Melanocyte of skin (primary cell): Measurements from ENCODE around the gene CCIN. TPM values are rescaled to one million over a fixed set of nuclear protein-coding genes. Genes with fewer than 3 reads are reported as not detected.

Experiments
- total RNA-seq, 2 donors: library from RNA; depleted of rRNA; stranded (reverse); fragments of >200 nt; gene quantifications; 2 replicates each; pipeline ENCODE4 v1.2.3, GENCODE V29; 2012

The CCIN gene
- total RNA-seq: not detected

GRCh38 chr9:36169166-36169565, at the start of gene CCIN:
TSS of gene CCIN (plus strand) at chr9:36169388. CDS start at chr9:36169503, 115 bp downstream.

GRCh38 chr9:36136272-36136893, 32.8 kb upstream of the CCIN start, which contains the start of gene GLIPR2:
TSS of gene GLIPR2 (plus strand) at chr9:36136733. CDS start at chr9:36136779, 46 bp downstream.

GRCh38 chr9:36190388-36191289, 21.5 kb downstream of the CCIN start, which contains the start of gene CLTA:
TSS of gene CLTA (plus strand) at chr9:36190921. CDS start at chr9:36191057, 136 bp downstream.

Other genes starting within 250 kb of the CCIN start
- not detected for gene OR2S2, start 211.2 kb upstream of the CCIN start, total RNA-seq
- 1 to 10 TPM; 3.8 to 5.7 TPM for gene RECK, start 132.5 kb upstream of the CCIN start, total RNA-seq
- 1 to 10 TPM; 2.0 to 10.0 TPM for gene GLIPR2, start 32.7 kb upstream of the CCIN start, total RNA-seq
- gene CLTA, start 21.5 kb downstream of the CCIN start, total RNA-seq: 100 to 1,000 TPM; 147 to 262 TPM
- 10 to 100 TPM; 31.7 to 39.6 TPM for gene GNE, start 89.1 kb downstream of the CCIN start, total RNA-seq
- gene RNF38, start 230.9 kb downstream of the CCIN start, total RNA-seq: 10 to 100 TPM; 14.8 to 18.0 TPM